GM12892 (cell line): ENCODE data around the gene ATP9A.
"Not testable (repeated sequence)": the region's sequence is repeated elsewhere in the genome, so short reads cannot be mapped to it uniquely, and the experiment has no call there.

Experiments
- DNase-seq: peaks from one replicate; pipeline ENCODE4 v3.0.0; 2011; ENCODE audit not compliant: insufficient read length
- FAIRE-seq: peaks from 2 replicates; lab custom pipeline; 2011; peaks lifted over from hg19 to GRCh38; lab: Jason Lieb, UNC
- POLR2A ChIP-seq: IDR thresholded peaks from 2 replicates; pipeline ENCODE4 v1.6.1; 2011; ENCODE audit warnings: low read depth, low read length, control low read depth
- POLR2AphosphoS5 ChIP-seq: IDR thresholded peaks from 2 replicates; pipeline ENCODE4 v1.6.1; 2011; ENCODE audit warnings: low read depth, low read length, control low read depth
- TAF1 ChIP-seq: IDR thresholded peaks from 2 replicates; pipeline ENCODE4 v1.6.1; 2011; ENCODE audit warnings: low read depth, mild to moderate bottlenecking, control low read depth, low read length, borderline replicate concordance

Gene ATP9A

DNA sequence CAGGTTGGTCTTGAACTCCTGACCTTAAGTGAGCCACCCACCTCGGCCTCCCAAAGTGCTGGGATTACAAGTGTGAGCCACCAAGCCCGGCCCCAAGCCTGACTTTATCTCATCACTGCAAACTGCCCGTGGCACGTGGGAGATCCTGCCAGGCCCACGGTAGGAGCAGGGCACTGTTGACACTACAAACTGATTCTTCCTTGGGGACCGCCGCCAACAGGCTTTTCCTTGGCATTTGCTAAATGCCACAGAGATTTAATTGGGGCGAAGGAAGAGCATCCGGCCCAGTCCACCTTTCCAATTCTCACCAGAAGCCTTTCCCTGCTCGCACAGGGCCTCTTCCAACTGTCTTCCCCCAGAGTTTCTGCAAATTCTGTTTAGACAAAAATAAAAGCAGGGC, 11.0 kb downstream of the ATP9A start:
- TF ChIP-seq POLR2AphosphoS5 = no peak
- TF ChIP-seq POLR2A = no peak
- no peak for TF ChIP-seq TAF1
- DNase-seq = no peak
- no peak for FAIRE-seq

DNA sequence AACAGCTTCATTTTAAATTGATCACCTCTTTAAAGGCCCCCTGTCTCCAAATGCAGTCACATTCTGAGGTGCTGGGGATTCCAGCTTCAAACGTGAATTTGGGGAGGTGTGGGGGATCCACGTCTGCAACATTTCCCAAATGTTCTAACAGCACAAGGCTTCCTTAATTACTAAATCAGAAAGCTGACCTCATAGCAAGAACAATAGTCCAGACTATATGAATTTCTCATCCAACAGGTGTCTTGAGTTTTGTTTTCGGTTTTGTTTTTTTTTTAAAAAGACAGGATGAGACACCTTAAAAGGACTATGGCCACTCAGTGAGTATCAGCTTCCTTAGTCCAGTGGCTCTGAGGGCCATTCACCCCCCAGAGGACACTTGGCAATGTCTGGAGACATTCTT, 11.5 kb downstream of the ATP9A start:
- DNase-seq = no peak
- FAIRE-seq = no peak
- no peak for TF ChIP-seq POLR2AphosphoS5
- TF ChIP-seq POLR2A = no peak
- TF ChIP-seq TAF1 = no peak

- DNase-seq, FAIRE-seq: not testable (repeated sequence)
Observed at GRCh38 chr20:51753220-51753619, 15.0 kb downstream of the ATP9A start.

DNA sequence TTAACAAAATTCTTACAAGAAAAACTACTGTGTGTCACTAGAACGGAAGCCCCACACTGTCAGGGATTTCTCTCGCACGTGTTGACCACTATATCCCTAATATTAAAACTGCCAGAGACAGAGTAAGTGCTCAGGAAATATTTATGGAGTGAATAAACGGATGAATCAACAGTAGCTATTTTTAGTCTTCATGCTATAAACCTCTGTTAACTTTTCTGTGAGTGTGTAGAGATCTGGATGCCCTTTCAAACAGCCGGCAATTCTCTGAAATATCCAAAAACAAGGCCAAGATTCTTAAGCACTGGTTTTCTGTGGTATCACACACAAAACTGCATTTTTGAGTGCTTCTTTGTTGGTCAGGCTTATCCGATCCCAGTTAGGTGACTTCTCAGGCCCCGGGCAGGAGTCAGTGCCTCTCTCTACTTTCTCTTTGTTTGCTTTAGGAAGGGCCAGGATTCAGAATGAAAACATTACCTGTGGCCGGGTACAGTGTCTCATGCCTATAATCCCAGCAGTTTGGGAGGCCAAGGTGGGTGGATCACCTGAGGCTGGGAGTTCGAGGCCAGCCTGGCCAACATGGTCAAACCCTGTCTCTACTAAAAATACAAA, 15.7 kb downstream of the ATP9A start:
- FAIRE-seq = no peak
- TF ChIP-seq POLR2A = no peak
- TF ChIP-seq TAF1 = no peak
- no peak for DNase-seq

DNA sequence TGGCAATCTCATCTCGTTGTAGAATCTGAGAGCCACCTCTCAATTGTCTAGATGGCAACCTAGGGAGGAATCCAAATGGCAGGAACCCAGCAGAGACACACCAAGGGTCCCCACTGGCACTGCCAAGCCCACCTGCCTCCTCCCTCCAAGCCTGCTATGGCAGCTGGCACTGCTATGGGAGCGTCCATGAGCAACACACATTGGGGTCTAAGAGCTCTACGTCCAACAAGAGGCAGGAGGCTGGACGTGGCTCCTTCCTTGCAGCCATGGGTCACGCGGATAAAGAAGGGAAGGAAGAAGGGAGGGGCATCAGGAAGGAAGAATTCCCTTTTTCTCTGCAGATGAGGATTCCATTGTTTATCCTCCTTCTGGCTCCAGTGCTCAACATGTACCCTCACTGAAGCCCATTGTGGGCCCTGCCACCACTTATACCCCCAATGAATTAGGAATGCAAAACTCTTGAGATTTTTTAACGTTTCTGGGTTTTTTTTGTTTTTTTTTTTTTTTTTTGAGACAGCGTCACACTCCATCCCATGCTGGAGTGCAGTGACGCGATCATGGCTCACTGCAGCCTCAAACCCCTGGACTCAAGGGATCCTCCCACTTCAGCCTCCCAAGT, 17.3 kb downstream of the ATP9A start:
- TF ChIP-seq POLR2A (no peak), TAF1 (no peak), POLR2AphosphoS5 (no peak)
- FAIRE-seq (no peak), DNase-seq (no peak)

DNA sequence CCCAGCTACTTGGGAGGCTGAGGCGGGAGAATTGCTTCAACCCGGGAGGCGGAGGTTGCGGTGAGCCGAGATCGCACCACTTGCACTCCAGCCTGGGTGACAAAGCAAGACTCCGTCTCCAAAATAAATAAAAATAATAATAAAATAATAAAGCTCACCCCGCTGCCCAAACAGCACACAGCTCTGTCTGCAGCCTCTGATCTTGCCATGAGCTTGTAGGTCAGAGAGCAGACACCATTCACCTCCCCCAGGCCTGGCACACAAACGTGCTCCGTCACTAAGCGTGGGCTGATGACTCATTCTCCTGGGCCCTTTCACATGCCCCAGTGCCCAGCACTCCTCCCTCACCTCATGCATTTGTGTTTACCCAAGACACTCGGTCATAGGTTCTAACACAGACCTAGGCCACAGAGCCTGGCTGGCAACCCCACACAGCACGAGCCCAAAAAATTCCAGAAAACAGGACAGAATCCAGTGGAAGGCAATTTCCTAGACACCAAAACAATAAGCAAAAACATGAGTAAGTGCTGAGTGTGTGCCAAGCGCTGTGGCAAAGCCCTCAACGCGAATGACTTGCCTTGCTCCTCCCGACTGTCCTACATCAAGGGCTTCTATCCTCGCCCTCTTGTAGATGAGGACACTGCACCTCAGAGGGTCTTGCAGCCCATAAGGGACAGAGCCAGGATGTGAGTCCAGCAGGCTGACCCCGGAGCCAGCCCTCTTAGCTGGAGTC, 18.0 kb downstream of the ATP9A start:
- no peak for DNase-seq
- FAIRE-seq = no peak
- TF ChIP-seq POLR2AphosphoS5 (no peak), TAF1 (no peak), POLR2A (no peak)

DNA sequence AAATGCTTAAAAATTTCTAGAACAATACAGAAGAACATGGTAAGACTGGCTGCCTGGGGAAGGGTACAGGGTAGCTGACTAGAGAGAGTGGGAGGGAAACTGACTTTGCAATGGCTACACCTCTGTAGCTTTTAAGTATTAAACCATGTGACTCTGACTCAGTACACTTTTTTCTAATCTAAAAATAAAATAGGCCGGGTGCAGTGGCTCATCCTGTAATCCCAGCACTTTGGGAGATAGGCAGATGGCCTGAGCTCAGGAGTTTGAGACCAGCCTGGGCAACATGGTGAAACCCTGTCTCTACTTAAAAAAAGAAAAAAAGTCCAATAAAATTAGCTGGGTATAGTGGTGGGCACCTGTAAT, 18.5 kb downstream of the ATP9A start:
- TF ChIP-seq POLR2A = no peak
- TF ChIP-seq TAF1 = no peak
- no peak for TF ChIP-seq POLR2AphosphoS5
- DNase-seq = no peak
- no peak for FAIRE-seq

- no peak for TF ChIP-seq POLR2AphosphoS5
- no peak for TF ChIP-seq POLR2A
- TF ChIP-seq TAF1 = no peak
- DNase-seq (no peak), FAIRE-seq (no peak)
Observed at GRCh38 chr20:51747182-51747911, 20.8 kb downstream of the ATP9A start.

DNA sequence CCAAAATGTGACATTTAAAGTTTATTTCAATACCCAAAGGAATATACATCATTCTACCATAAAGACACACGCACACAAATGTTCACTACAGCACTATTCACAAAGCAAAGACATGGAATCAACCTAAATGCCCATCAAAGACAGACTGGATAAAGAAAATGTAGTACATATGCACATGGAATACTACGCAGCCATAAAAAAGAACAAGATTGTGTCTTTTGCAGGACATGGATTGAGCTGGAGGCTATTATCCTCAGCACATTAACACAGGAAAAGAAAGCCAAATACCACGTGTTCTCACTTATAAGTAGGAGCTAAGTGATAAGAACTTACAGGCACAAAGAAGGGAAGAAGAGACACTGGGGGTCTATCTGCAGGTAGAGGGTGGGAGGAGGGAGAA, 22.4 kb downstream of the ATP9A start:
- DNase-seq = no peak
- no peak for FAIRE-seq
- TF ChIP-seq POLR2AphosphoS5 (no peak), TAF1 (no peak), POLR2A (no peak)

DNA sequence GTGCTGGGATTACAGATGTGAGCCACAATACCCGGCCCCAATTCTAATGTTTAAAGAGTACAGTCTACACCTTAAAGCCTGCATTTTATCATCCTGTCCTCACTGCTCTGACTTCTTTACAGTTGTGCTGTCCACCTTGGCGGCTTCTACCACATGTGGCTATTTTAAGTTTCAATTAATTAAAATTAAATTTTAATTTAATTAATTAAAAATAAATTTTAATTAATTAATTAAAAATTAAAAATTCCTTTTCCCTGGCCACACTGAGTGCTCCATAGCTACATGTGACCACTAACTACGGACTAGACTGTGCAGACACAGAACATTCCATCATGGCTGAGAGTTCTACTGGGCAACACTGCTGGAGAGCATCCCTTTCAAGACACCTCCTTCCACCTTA, 27.4 kb downstream of the ATP9A start:
- FAIRE-seq (no peak), DNase-seq (no peak)
- TF ChIP-seq POLR2AphosphoS5 = no peak
- TF ChIP-seq TAF1 = no peak
- TF ChIP-seq POLR2A = no peak

DNA sequence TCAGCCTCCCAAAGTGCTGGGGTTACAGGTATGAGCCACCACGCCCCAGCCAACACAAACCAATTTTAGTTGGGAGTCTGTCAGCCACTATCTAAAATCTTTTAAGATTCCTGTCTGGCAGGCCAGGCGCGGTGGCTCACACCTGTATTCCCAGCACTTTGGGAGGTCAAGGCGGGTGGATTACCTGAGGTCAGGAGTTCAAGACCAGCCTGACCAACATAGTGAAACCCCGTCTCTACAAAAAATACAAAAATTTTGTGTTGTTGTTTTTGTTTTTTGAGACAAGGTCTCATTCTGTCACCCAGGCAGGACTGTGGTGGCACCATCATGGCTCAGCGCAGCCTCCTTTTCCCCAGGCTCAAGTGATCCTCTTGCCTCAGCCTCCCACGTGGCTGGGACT, 27.9 kb downstream of the ATP9A start:
- not testable (repeated sequence) for DNase-seq, FAIRE-seq

DNA sequence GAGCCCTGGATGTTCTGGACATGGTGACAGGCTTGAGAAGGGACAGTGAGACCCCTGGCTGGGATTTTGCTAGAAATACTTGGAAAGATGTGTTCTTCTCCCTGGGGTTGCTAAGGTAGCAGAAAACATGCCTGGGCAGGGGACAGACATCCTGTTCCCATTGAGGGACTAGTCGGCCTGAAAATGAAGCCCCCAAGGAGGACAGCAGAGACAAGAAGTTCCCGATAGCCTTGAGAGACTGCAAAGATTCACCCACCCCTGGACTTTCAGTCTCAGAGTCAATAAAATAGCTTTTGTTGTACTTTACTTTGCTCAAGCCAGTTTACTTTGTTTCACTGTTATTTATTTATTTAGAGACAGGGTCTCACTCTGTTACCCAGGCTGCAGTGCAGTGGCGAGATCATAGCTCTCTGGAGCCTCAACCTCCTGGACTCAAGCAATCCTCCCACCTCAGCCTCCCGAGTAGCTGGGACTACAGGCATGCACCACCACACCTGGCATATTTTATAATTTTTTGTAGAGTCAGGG, 28.4 kb downstream of the ATP9A start:
- FAIRE-seq (no peak), DNase-seq (no peak)
- TF ChIP-seq TAF1 = no peak
- TF ChIP-seq POLR2AphosphoS5 = no peak
- TF ChIP-seq POLR2A = no peak
